Activated naive CD8-positive, alpha-beta T cell (primary cell): ENCODE results near the gene SPSB4.
A peak's percentile ranks its signal among the peaks of the same experiment; 100 is the strongest.
"Not testable (repeated sequence)": the region's sequence is repeated elsewhere in the genome, so short reads cannot be mapped to it uniquely, and the experiment has no call there.

Source experiments
- H3K27ac Mint-ChIP-seq: one replicate; pipeline ENCODE4 v1.8.0; 2021; ENCODE audit warnings: mixed read lengths
- H3K27me3 Mint-ChIP-seq: one replicate; pipeline ENCODE4 v1.8.0; 2021; ENCODE audit warnings: mixed read lengths
- H3K36me3 Mint-ChIP-seq: one replicate; pipeline ENCODE4 v1.8.0; 2021; ENCODE audit warnings: mixed read lengths
- H3K4me1 Mint-ChIP-seq: one replicate; pipeline ENCODE4 v1.8.0; 2021; ENCODE audit warnings: low read depth, mixed read lengths
- H3K4me3 Mint-ChIP-seq: one replicate; pipeline ENCODE4 v1.8.0; 2021; ENCODE audit warnings: mild to moderate bottlenecking, mixed read lengths
- H3K9me3 Mint-ChIP-seq: one replicate; pipeline ENCODE4 v1.8.0; 2021; ENCODE audit warnings: low read depth, mixed read lengths

The SPSB4 gene

DNA sequence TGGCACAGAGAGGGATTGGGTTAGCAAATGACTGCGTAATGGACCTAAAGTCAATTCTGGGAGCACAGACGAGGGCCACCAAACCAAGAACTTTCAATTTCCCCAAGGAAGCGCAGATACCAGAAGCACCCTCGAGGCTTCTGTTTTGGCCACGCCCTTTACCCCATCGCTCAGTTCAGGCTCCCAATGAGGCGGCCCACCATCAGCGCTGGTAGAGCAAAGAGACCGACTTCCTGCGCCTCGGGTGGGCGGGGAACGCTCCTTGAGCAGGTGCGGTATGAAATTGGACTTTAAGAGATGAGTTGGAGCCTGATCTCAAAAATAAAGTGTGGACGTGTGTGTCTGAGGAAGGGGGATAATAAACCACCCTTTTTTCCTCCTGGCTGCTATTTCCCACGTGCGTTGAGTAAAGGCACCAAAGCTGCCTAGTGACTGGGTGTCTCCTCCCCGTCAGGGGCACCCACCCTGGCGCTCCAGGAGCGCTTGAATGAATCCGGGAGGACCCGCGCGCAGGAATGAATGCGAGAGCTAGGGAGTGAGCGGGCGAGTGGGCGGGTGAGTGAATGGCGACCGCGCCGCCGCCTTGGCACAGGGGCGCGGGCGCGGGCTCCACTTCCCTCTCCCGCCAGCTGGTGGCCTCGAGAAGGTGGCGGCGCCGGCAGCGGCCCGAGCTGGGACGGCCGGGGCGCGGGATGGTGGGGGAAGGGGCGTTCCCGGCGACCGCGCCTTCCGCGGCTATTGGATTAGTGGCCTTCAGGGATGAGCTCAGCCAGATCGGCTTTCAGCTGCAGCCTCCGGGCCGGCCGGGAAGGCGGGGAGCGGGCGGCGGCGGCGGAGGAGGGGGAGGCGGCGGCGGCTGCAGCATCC is at the start of gene SPSB4:
Gene SPSB4, plus strand, starts transcription at position 772 of the 867 bp plus-strand sequence. CDS start 14,758 bp downstream, outside the sequence.
- Mint-ChIP-seq H3K36me3 (no peaks in the 10 kb centered on the region), H3K9me3 (no peaks in the 10 kb centered on the region), H3K4me1 (peaks cover 6% of the 10 kb centered on the region), H3K27me3 (peaks cover 38% of the 10 kb centered on the region), H3K4me3 (peak within 1 kb of the TSS; percentile 82), H3K27ac (no peak within 1 kb of the TSS)

DNA sequence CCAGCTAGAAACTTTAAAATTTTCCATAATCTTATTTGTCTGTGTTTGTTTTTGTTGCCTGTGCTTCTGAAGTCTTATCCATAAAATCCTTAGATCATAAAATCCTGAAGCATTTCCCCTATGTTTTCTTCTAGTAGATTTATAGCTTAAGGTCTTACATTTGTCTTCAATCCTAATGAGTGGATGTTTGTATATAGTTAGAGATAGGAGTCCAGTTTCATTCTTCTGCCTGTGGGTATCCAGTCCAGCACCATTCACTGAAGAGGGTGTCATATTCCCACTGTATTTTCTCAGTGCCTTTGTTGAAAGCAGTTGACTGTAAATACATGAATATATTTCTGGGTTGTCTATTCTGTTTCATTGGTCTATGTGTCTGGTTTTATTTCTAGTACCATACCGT is 44.8 kb upstream of the SPSB4 start:
- Mint-ChIP-seq H3K27ac (no peak overlapping the region), H3K27me3 (peaks cover 13% of the 10 kb centered on the region), H3K4me3 (no peak overlapping the region), H3K36me3 (no peaks in the 10 kb centered on the region), H3K9me3 (no peaks in the 10 kb centered on the region), H3K4me1 (peaks cover 2% of the 10 kb centered on the region)

DNA sequence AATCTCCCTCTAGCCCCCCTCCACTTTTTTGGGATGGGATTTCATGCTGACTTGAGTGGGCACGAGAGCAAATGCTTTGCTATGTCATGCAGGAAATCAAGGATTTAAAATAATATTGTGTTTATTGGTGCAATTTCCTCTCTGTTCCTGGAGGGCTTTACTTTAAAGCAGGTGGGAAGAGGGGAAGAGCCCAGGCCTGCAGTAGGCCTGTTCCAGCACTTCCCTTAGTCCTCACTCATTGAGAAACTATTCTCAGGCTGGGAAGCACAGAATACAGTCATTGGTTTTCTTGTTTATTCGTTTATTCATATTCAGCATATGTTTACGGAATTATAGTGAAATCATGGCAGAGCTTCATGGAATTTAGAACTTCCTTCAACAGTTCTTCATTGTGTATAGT is 41.7 kb upstream of the SPSB4 start:
- H3K27me3 Mint-ChIP-seq, result peaks cover 15% of the 10 kb centered on the region
- no peak overlapping the region for H3K27ac Mint-ChIP-seq
- no peaks in the 10 kb centered on the region for H3K9me3 Mint-ChIP-seq
- peaks cover 5% of the 10 kb centered on the region for H3K4me1 Mint-ChIP-seq
- H3K4me3 Mint-ChIP-seq, result no peak overlapping the region
- no peaks in the 10 kb centered on the region for H3K36me3 Mint-ChIP-seq

DNA sequence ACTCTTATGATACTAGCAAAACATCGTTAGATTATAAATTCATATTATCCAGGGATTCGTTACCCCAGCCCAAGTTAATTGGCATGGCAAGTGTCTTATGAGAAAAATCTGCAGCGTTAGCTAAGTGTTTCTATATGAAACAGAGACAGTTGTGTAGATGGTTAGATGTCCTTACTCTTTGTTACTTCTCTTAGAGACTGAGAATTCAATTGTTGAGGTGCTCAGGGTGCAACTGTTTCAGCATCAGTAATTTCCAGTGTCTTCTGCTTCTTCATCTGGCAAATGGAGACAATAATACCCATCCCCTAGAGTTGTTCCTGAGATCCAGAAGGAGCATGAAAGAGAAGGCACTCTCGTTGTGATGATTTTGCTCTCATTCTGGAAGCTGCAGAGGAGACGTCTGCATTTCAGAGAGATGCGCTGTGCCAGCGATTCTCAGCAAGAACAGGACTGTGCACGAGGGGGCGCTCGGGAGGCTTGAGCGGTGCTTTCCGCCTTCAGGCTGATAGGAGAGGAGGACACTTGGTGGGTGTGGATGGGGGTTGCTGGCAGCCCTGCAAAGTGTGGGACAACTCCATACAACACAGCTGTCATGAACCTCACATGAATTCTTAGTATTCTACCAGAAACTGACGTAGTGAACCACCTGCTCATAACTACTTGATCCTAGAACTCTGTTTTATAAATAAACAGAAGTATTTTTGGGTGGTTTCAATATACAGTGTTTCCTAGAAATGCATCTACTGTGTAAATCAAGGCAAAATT is 39.7 kb upstream of the SPSB4 start:
- no peak overlapping the region for H3K4me3 Mint-ChIP-seq
- peaks cover 15% of the 10 kb centered on the region for H3K27me3 Mint-ChIP-seq
- H3K4me1 Mint-ChIP-seq, result peaks cover 5% of the 10 kb centered on the region
- H3K27ac Mint-ChIP-seq, result no peak overlapping the region
- H3K9me3 Mint-ChIP-seq, result no peaks in the 10 kb centered on the region
- no peaks in the 10 kb centered on the region for H3K36me3 Mint-ChIP-seq

DNA sequence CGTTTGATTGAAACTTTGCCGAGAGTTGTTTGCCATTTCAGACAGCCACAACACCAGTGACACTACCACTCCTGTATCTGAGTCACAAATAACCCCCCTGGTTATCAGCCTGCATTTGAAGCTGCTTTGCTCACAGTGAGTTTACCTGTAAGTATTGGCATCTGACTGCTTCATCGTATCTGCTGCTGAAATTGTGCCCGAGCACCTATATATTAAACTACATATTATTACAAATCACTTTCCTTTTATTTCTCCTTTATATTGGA is 39.2 kb upstream of the SPSB4 start:
- H3K4me3 Mint-ChIP-seq, result no peak overlapping the region
- H3K27me3 Mint-ChIP-seq, result peaks cover 15% of the 10 kb centered on the region
- H3K4me1 Mint-ChIP-seq, result peaks cover 5% of the 10 kb centered on the region
- no peaks in the 10 kb centered on the region for H3K36me3 Mint-ChIP-seq
- no peak overlapping the region for H3K27ac Mint-ChIP-seq
- H3K9me3 Mint-ChIP-seq, result no peaks in the 10 kb centered on the region

DNA sequence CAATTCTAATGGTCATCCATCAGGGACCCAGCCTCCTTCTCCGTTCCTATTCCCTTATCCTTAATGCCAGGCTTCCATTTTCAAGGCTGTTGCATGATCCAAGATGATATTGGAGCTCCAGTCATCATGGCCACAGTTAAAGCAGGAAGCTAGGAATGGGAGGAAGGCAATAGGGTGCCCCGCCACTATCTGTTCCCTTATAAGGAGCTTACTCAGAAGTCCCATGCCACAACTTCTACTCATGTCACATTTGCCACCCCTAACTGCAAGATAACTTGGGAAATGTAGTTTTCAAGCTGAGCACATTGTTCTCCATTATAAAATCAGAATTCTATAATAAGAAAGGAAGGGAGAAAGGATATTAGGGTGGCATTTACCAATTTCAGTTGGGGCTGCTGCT is 38.6 kb upstream of the SPSB4 start:
- H3K4me3 Mint-ChIP-seq, result no peak overlapping the region
- peaks cover 15% of the 10 kb centered on the region for H3K27me3 Mint-ChIP-seq
- H3K27ac Mint-ChIP-seq, result no peak overlapping the region
- no peaks in the 10 kb centered on the region for H3K9me3 Mint-ChIP-seq
- no peaks in the 10 kb centered on the region for H3K36me3 Mint-ChIP-seq
- peaks cover 8% of the 10 kb centered on the region for H3K4me1 Mint-ChIP-seq

DNA sequence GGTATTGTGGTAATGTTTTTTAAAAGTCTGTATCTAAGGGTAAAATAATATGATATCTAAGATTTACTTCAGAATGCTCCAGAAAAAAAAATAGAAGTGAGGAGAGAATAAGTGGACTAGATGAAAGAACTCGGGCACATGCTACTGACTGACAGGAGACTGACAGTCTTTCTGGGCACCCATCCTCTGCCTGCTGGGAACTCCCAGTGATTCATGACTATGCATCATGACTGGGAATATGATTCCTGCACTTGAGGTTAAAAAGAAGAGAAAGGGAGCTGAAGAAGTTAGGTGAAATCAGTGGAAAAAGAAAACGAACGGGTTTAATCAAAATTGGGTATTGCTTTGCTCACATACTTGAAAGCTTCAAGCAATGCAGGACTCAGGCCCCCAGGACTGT is 35.7 kb upstream of the SPSB4 start:
- peaks cover 7% of the 10 kb centered on the region for H3K27me3 Mint-ChIP-seq

DNA sequence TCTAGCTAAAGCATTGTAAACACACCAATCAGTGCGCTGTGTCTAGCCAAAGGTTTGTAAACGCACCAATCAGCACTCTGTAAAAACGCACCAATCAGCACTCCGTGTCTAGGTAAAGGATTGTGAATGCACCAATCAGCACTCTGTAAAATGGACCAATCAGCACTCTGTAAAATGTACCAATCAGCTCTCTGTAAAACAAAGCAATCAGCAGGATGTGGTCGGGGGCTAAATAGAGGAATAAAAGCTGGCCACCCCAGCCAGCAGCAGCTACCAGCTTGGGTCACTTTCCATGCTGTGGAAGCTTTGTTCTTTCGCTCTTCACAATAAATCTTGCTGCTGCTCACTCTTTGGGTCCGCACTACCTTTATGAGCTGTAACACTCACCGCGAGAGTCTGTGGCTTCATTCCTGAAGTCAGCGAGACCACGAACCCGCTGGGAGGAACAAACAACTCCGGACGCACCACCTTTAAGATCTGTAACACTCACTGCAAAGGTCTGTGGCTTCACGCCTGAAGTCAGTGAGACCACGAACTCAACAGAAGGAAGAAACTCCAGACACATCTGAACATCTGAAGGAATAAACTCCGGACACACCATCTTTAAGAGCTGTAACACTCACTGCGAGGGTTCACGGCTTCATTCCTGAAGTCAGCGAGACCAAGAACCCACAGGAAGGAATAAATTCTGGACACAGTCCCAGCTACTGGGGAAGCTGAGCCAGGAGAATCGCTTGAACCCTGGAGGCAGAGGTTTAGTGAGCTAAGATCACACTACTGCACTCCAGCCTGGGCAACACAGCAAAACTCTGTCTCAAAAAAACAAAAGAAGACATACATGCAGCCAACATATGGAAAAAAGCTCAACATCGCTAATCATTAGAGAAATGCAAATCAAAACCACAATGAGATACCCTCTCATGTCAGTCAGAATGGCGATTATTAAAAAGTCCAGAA is 33.5 kb upstream of the SPSB4 start:
- H3K27me3 Mint-ChIP-seq, H3K27ac Mint-ChIP-seq, H3K9me3 Mint-ChIP-seq, H3K4me1 Mint-ChIP-seq, H3K36me3 Mint-ChIP-seq: not testable (repeated sequence)
- peak overlapping the region; percentile 54 for H3K4me3 Mint-ChIP-seq

More for the DNA sequence above, 35.7 kb upstream of the SPSB4 start:
- Mint-ChIP-seq H3K4me1 (peaks cover 13% of the 10 kb centered on the region), H3K27ac (no peak overlapping the region), H3K36me3 (no peaks in the 10 kb centered on the region), H3K9me3 (no peaks in the 10 kb centered on the region), H3K4me3 (no peak overlapping the region)

DNA sequence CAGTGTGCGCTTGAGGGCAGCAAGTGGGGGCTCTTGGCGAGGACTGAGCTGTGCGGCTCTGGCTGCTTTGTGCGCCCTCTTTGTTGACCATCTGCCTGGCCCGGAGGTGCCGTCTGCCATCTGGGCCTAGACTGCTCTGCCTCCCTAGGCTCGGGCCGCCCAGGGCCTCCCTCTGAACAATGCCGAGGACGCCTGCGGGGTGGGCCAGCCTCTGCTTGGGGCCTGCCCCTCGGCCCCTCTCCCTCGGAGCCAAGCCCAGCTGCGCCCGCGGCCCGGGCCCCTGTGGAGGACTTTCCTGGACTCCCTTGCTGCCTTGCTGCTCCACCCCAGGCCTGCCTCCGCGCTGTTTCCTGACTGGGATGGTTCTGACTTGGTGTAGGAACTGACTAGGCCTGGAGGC is 31.9 kb upstream of the SPSB4 start:
- Mint-ChIP-seq H3K4me1 (peaks cover 8% of the 10 kb centered on the region), H3K9me3 (no peaks in the 10 kb centered on the region), H3K36me3 (no peaks in the 10 kb centered on the region), H3K27me3 (no peaks in the 10 kb centered on the region), H3K4me3 (no peak overlapping the region), H3K27ac (no peak overlapping the region)

DNA sequence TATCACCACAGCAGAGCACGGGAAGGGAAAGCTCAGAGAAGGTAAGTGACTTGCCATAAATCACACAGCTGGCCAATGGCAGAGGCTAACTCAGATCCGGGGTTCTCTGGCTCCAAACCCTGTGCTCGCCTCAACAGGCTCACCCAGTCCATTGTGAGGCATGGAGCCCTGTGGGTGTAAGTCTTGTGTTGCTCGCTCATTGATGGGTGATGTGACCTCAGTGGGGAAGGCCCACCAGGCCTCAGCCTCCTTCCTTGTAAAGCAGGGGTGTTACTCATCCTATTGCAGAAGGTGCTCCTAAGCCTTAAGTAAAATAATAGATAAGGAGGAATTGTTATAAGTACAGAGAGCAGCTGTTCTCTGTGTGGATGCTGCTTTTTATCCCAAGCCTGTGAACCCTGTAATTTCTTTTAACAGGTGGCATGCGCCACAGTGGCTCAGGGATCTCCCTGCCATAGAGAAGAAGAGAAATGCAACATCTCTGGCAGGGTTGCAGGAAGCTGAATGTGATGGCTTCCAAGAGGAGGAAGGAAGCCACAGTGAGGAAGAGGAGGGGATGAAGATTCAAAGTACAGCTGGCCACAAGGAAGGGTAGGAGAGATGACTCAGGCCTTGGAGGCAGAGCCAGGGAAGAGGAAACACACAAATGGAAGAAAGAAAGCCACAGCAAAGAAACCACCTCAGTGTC is 30.9 kb upstream of the SPSB4 start:
- no peak overlapping the region for H3K27ac Mint-ChIP-seq
- H3K4me1 Mint-ChIP-seq, result peaks cover 8% of the 10 kb centered on the region
- H3K36me3 Mint-ChIP-seq, result no peaks in the 10 kb centered on the region

DNA sequence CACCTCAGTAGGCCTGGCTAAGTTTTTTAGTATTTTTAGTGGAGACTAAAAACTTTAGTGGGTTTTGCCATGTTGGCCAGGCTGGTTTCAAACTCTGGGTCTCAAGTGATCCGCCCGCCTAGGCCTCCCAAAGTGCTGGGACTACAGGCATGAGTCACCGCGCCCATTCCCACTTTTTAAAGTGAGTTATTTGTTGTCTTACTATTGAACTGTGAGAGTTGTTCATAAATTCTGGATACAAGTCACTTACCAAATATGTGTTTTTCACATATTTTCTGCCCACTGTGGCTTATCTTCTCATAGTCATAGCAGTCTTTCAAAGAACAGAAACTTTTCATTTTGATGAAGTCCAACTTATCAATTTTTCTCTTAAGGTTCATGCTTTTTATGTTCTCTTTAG is 29.9 kb upstream of the SPSB4 start:
- Mint-ChIP-seq H3K27me3 (no peaks in the 10 kb centered on the region), H3K9me3 (no peaks in the 10 kb centered on the region), H3K4me3 (no peak overlapping the region), H3K27ac (no peak overlapping the region), H3K4me1 (peaks cover 8% of the 10 kb centered on the region), H3K36me3 (no peaks in the 10 kb centered on the region)

More for the DNA sequence above, 30.9 kb upstream of the SPSB4 start:
- H3K9me3 Mint-ChIP-seq, result no peaks in the 10 kb centered on the region
- no peaks in the 10 kb centered on the region for H3K27me3 Mint-ChIP-seq
- H3K4me3 Mint-ChIP-seq, result no peak overlapping the region

DNA sequence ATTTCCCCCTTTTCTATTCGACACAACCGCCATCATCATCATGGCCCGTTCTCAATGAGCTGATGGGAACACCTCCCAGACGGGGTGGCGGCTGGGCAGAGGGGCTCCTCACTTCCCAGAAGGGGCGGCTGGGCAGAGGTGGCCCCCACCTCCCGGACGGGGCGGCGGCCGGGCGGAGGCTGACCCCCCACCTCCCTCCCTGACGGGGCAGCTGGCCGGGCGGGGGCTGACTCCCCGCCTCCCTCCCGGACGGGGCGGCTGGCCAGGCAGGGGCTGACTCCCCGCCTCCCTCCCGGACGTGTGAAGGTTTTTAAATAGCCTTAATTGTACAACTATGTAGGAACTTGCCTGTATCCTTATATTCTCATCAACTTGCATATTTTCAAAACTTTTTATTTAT is 20.9 kb upstream of the SPSB4 start:
- Mint-ChIP-seq H3K27ac (no peak overlapping the region), H3K36me3 (peaks cover 3% of the 10 kb centered on the region), H3K27me3 (peaks cover 2% of the 10 kb centered on the region), H3K9me3 (no peaks in the 10 kb centered on the region), H3K4me3 (no peak overlapping the region), H3K4me1 (no peaks in the 10 kb centered on the region)

DNA sequence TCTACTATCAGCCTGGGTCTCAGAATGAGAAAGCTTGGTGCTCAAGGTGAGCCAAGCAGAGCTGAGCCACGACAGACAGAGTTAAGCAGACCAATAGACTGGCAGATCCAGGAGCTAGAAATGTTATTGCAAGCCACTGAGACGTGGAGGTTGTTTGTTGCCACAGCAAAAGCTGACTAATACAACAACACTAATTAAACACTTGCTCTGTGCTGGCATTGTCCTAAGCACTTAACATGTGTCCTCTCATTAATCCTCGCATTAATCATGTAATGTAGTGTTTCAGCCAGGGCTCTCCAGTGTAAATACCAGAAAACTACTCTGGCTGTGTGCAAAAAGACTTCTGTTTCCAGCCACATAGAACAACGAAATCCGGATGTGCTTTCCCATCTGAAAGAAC is 11.6 kb upstream of the SPSB4 start:
- no peaks in the 10 kb centered on the region for H3K4me1 Mint-ChIP-seq
- no peak overlapping the region for H3K4me3 Mint-ChIP-seq
- H3K27ac Mint-ChIP-seq, result no peak overlapping the region
- H3K27me3 Mint-ChIP-seq, result peaks cover 6% of the 10 kb centered on the region
- H3K9me3 Mint-ChIP-seq, result no peaks in the 10 kb centered on the region
- no peaks in the 10 kb centered on the region for H3K36me3 Mint-ChIP-seq
